ENCODE data around the gene PARVA.

PARVA gene

DNA sequence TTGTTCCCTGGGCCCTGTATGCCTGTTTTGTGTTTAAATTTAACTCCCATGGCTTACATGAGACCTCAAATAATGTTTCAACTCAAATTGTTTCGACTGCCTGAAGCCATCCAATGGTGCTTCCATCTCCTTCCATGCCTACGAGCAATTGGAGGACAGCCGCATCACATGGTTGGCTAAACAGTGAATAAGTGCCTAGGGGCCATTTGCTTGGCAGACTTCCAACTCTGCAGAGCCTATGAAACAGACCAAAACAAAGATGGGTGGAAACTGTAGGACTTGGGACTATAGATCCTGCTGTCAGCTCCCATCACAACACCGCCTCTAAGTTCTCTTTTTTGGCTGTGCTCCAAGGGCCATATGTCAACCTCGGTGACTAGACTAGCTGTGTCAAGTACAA lies 84.1 kb downstream of the PARVA start:
- no peak for DNase-seq

DNA sequence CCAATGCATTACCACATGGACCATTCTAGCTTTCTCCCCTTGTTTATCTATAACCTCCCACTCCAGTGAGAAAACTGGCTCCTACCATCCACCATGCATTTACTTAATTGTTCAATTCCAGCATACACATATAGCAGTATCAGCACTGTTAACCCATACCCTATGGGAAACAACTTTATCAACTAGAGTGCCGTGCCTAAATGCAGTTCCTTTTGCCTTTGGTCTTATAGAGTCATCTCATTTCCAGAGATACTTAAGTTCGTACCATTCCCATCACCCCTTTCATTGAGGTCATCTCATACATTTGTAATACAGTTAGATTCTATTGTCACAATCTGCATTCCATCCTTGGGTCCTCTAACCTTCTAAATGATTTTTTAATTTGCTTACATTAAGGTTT lies 86.9 kb downstream of the PARVA start:
- no peak for DNase-seq

DNA sequence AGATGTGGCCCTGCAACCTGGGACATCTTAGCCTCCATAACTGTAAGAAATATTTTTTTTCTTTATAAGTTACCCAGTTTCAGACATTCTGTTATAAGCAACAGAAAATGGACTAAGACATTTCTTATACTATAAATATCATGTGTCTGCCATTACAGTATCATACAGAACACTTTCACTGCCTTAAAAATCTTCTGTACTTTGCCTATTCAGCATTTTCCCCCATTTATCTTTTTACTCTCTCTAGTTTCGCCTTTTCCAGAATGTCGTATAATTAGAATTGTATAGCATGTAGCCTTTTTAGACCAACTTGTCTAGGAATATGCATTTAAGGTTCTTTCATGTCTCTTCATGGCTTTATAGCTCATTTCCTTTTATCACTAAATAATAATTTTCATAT lies 88.0 kb downstream of the PARVA start:
- no peak for DNase-seq

DNA sequence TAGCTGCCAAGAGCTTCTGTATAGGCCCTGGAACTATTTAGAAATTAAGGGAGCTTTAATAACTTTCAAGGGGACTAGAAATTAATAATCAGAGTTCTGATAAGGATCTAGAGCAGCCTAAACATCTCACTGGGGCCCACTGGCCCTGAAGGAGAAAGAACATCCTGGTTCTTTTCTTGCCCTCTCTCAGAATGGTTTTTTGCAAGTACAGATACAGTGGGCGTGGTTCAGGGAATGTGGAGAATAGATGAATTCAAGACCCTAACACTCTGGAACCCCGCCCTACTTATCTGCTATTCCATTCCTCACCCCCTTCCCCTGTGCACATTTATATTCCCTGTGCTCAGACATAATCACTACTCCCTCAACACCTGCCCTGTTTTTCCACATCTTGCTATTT lies 90.2 kb downstream of the PARVA start:
- DNase-seq: no peak

DNA sequence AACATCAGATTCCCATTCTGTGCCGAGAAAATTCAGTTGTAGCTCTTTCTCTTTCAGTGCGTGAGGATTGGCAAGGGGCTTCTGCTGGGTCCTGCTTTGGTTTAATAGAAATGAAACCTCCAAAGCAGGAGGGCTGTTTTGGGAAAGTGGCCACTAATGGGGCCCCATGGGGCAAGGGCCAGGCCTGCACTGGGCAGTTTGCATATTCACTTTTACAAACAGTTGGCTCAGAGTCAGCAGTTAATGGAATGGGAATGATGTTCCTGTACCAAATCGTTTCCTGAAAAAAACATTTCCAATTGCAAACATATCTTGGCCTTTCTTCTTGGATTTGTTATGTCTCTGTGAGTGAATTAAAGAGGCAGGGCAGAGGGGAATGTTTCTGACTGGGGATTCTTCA lies 92.1 kb downstream of the PARVA start:
- DNase-seq: no peak

DNA sequence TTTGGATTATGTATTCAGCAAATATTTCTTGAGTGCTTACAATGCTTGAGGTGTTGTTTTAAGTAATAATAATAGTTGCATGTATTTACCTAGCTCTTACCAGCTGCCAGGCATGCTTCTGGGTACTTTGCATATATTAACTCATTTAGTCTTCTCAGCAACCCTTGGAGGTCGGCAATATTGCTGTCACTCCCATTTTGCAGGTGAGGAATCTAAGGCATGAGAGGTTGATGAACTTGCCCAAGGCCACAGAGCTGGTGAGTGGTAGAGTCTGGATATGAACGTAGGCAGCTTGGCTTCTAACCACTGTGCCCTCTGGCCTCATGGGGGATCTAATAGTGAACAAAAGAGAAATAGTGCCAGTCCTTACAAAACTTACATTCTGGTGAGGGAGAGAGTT lies 92.9 kb downstream of the PARVA start:
- DNase-seq: no peak

DNA sequence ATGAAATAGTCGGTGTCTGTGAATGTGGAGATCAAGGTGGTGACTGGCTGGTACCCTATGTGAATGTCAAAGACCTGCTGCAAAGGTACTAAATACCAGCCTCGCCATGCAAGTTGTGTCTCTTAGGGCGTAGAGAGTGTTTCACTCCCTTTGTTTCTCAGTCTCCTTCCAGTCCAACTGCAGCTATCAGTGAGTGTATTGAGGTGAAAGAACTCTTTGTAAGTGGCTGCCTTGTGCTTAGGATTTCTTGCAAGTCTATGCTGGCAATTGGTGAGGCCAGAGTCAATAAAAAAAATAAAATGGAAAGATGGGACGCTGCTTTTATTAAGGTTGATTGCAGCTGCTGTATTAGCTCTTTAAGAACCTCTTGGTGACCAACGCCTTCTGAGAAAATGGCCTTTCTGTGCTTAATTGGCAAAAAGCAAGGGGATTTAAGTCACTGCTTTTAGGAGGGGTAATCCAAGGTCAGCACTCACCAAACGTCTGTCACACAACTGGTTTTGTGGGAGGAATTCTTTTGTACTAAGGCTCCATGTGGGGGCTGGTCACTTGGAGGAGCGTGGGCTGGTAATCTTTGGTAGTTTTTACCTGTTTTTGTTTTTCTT lies 95.1 kb downstream of the PARVA start:
- DNase-seq: peak; percentile 54

DNA sequence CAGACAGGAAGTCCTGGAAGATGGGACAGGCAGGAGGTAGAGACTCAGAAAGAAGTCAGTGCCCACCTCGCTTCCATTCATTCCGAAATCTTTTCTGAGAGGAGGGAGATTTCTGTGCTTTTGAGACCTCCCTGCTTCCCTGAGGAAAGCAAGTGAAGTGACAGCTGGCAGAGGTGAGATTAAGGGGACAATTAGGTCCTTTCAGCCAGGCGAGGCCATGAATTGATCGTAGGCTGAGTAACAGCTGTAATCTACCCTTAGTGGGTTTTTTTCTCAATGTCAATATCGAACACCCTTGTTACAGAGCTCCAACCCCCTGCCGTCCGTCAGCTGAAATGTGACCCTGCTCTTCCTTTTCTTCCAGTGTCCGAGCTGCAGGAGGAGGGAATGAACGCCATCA lies 96.0 kb downstream of the PARVA start:
- no peak for DNase-seq

DNA sequence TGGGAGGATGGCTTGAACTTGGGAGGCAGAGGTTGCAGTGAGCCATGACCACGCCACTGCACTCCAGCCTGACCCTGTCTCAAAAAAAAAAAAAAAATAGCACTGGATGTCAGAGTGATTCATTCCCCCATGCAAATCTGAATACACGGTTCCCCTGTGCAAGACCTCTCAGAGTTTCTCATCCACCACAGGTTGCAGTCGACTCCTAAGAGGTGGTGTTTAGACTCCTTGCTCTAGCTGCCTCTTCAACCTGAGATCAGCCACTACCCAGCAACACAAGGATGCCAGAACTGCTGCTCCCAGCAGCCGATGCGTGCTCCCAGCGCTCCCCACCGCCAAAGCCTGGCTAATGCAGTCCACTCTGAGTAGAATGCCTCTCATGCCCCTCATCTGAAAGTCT lies 97.5 kb downstream of the PARVA start:
- no peak for DNase-seq

DNA sequence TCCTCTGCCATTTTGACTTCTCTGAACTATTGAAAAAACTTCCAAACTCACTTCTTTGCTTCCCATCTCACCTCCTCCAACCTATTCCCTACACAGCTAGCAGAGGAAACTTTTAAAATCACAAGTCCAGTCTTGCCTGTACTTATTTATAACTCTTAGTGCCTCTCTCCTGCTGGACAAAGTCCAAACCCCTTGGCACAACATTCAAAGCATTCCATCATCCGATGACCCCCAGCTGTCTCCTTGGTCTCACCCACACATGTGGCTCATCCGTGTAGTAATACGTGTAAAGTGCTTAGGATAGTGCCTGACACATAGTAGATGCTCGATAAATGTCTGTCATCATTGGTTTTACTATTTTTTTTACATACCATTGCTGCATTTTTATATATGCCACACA lies 101.4 kb downstream of the PARVA start:
- no peak for DNase-seq

DNA sequence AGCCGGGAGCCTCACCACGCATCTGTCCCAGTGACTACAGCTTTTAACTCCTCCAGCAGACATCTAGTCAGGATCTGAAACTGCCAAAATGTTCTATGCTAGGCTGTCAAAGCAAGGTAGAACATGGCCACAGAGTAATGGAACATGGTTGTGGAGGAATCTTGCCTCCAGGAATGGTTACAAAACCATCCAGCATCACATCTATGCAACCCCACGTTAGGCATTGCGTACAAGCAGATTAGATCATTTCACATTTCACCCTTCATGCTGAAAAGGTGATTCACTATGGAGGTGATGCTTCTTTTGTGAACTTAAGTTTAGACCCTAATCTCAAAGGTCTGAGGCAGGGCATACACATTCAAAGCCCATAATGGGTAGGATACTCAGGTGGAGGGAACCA lies 103.0 kb downstream of the PARVA start:
- no peak for DNase-seq

DNA sequence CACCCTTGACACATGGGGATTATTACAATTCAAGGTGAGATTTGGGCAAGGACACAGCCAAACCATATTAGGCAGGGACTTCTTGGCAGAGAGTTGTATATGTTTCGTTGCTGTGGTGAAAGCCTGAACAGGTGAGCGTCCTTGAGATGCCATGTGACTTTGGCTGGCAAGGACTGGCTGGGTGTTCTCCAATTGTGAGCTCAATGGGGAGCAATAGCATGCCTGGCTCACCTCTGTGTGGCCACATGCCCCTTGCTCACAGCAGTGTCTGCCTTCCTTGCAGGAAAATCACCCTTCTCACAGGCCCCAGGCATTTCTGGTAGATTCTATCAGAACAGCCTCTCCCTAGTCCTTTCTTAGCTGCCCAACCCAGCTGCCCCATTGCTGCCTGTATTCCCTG lies 105.5 kb downstream of the PARVA start:
- no peak for DNase-seq

DNA sequence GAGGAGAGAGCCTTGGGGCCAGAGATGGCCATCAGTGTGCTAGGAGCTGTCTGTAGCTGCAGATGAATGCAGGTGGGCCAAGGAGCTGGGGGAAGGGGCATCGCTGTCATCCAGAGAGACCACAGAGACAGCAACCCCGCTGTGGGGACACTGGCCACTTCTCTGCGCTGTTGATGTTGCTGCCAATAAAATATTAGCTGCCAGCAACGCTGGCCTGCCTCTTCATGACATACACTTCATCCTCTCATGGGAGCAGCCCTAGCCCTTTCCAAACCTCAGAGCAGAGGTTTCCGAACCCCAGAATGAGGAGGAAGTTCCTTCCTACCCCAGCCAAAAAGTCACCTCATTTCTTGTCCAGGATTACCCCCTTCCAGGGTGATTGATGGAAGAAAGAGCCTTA lies 106.2 kb downstream of the PARVA start:
- no peak for DNase-seq

DNA sequence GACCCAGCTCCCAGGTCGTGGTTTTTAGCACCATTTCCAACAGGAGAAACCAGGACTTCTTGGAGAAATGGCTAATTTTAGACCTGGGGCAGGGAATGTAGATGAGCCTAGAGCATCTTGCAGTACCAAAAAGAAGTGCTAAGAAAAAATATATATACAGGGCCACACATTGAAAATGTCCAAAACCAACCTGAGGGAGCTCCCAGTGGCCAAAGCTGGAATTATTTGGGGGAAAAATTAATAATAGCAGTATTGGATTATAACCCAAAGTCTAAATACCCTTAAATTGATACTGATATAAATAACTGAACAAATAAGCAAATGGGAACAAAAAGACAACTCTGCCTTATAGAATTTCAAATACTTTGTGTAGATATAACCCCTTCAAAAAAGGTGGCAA lies 108.0 kb downstream of the PARVA start:
- DNase-seq: no peak

DNA sequence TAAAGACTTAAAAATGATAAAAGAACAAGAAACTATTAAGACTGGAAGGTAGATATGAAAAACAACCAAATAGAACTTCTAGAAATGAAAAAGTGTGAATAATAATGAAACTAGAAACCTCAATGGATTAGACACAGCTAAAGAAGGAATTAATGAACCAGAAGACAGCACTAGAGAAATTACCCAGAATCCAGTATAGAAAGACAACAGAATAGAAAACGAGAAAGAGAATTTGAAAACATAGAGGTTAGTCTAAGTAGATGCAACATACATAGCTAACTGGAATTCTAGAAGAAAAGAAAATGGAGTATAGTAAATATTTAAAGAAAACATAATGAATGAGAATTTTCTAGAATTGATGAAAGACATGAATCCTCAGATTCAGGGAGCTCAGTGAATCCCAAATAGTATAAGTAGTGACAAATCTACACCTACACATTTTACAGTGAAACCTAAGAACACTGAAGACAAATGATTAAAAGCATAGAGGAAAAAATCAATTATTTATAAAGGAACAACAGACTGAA lies 111.9 kb downstream of the PARVA start:
- DNase-seq: no peak

DNA sequence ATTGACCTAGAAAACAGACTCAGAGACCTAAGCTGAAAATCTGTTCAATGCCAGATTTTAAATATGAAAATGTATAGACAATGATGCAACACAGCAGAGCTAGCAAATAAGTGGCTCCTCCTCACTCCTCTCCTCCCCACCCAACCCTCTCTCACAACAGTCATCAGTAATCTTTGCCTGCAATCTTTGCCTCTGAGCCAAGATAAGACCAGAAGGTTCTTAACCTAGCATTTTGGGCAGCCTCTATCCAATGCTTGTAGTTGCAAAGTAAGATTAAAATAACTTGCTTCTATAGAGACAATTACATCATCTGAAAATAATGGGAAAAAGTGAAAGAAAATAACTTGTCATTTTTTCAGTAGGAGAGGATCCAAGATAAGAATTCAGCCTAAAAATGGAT lies 117.3 kb downstream of the PARVA start:
- no peak for DNase-seq

DNA sequence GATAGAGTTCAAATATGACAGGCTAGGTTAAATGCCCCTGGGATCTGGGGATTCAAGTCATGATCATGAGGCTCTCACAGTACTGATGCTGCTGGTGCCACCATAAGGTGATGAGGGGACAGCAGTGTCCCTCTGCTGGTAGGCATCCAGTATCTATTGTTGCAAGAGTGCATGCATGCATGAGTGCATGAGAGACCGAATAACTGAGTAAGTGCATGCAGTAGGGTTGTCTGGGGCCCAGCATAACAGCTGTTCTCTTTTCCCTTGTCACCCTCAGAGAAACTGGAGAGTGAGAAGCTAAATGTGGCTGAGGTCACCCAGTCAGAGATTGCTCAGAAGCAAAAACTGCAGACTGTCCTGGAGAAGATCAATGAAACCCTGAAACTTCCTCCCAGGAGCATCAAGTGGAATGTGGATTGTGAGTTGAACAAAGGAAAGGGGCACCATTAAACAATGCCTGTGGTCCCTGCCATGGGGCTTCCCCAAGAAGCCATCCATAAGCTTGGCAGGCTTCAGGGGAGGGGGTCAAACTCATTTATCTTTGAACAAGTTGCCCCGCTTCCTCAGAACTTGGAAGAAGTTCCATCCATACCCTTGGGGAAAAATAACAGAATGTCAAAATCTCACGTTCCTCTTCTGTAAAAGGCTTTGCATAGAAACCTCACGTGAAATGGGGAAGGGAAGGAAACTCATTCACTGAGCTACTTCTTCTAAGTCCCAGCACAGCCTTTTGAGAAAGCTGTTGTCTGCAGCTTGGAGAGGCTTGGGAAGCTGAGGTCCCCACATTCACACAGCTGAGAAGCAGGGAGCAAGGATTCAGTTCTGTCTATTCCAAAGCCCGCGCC lies 119.0 kb downstream of the PARVA start:
- DNase-seq: peak; percentile 44

DNA sequence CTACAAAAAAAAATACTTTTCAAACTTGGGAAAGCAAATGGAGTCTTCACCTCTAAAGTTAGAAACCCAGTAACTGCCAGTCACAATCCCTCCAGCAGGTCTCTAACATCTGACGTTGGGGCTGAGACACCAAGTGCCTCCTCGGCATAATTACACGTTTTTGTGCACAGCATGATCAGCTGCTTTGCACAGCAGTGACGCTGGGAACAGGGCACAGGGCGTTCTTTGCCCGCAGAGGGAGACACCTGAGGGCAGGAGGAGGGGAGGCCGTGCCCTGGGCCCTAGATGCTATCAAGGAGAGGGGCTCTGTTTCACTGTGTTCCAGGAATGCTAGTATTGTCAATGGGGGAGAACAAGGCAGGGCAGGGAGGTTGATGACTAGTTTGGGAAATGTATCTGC lies 120.1 kb downstream of the PARVA start:
- DNase-seq: no peak

DNA sequence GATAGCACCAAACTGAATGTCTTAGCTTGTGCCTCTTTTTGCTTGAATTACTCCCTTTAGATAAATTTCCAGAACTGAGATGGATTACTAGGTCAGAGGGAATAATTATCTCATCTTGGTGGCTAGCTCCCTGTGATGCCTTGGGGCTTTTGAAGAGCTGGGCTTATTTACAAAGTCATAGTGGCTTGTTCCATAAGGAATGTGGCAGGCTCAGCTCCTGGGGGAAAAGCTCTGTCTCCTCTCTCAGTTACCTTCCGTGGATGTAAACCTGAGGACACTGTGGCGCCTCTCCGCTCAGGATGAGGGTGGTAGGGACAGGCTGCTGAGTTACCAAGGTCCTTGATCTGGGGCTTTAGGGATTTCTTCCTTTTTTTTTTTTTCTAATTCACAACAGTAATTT lies 121.7 kb downstream of the PARVA start:
- DNase-seq: no peak

DNA sequence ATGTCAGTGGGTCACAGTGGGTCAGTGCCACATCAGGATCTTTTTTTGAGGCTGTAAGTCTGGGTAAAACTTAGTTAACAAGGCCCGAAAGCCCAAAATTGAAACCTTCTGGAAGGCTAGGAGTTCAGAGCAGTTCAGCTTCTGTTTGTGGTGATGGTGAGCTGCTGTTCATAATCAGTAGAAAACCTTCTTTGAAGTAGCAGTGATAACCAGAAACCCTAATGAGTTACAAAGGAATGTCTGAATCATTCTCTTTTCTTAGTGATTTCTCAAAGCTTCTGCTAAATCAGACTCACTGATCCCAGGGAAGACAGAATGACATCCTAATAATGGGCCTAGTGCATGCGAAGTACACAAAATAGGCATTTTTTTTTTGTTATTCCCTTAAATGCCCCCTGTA lies 124.7 kb downstream of the PARVA start:
- DNase-seq: no peak

DNA sequence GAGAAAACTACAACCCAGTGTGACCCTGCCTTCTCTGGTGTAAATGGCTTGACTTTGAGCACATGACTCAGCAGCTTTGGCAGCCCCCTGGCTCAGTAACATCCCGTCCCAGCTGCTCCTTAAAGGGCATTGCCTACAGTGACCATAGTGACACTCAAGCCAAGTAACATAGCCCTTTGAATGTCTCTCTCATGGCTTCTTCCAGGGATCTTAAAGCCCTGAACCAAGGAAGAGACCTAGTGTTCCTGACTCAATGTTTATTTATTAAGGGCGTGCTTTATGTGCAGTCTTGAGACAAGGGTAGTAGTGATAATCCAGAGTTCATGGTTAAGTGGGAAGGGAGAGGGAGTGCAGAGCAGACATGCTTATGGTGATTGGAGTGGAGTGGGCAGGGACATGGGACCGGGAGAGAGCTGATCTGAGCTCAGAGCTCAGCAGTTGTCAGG lies 125.7 kb downstream of the PARVA start:
- DNase-seq: no peak

DNA sequence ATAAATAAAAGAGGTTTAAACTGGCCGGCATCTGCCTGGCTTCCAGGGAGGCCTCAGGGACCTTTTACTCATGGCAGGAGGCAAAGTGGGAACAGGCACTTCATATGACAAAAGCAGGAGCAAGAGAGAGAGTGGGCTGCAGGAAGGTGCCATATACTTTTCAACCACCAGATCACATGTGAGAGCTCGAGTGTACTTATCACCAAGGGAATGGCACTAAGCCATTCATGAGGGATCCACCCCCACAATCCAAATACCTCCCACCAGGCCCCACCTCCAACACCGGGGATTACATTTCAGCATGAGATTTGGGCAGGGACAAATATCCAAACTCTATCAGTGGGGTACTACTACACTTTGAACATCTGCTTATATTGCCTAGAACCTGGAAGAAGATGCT lies 126.5 kb downstream of the PARVA start:
- no peak for DNase-seq

DNA sequence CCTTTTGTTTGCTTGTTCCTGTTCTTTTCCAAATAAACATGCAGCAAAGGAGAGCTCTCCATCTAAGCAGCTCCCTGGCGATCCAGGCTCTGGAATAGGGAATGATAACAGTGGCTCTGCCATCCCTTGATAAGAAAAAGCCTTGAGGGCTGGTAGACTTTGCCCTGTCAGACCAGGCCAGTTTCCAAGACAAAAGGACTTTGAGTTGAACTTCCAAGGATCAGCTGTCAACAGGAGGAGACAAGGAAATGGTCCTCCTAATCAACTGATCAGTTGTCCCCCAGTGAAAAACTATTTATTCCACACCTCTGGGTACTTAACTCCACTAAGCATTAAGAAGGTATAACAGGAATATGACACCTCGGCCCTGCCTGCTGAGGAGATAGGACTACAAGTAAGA lies 127.8 kb downstream of the PARVA start:
- no peak for DNase-seq

DNA sequence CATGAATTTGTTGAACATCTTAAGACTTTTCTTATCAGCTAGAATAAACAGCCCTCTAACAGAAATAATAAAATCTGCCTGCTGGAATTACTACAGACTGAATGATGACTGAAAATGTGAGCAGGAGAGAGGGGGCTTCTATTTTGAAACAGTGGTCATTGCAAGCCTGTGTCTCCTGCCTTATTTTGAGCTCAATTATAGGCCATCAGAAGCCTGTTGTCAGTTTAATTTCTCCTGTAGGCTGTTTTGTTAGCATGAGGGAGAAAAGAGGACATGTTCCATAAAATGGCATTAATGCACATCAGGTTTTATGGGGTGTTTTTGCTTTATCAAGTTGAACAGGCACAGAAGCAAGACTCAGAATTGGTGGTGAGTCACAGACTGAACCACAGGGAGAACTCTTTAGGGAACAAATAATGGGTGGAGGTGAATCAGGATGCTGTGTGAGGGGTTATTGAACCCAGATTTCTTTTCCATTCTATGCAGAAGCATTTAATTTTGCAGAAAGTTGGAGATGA lies 129.1 kb downstream of the PARVA start:
- DNase-seq: no peak

All from DMS79 treated with DMSO at 0.1 percent for 48 hours (cell line).